ENCODE results near the gene IGHMBP2.

DNA sequence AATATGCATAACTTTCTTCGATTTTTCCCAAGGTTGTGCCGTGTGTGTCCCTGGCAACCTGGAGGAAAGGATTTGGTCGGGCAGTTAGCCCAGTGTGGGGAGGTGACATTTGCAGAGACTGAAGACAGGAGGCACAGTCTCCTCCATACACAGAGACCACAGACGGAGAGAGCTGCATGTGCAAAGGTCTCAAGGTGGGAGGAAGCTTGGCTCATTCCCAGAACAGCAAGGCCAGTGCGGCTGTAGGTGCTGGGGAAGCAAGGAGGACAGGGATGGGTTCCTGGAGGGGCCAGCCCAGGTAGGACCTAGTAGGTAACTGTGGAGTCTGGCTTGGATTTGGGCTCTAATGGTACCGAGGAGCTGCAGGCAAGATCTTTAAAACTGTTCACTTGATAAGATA, 41.3 kb upstream of the IGHMBP2 start:
- TF ChIP-seq, protein P1, sequence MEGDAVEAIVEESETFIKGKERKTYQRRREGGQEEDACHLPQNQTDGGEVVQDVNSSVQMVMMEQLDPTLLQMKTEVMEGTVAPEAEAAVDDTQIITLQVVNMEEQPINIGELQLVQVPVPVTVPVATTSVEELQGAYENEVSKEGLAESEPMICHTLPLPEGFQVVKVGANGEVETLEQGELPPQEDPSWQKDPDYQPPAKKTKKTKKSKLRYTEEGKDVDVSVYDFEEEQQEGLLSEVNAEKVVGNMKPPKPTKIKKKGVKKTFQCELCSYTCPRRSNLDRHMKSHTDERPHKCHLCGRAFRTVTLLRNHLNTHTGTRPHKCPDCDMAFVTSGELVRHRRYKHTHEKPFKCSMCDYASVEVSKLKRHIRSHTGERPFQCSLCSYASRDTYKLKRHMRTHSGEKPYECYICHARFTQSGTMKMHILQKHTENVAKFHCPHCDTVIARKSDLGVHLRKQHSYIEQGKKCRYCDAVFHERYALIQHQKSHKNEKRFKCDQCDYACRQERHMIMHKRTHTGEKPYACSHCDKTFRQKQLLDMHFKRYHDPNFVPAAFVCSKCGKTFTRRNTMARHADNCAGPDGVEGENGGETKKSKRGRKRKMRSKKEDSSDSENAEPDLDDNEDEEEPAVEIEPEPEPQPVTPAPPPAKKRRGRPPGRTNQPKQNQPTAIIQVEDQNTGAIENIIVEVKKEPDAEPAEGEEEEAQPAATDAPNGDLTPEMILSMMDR (IDR thresholded peaks at IDR 0.05; ENCODE audit: borderline replicate concordance, extremely low read depth, low read length, poor library complexity, severe bottlenecking), result no peak
- TF ChIP-seq EZH2 (IDR thresholded peaks at IDR 0.05; ENCODE audit: borderline replicate concordance, low read depth, low read length, severe bottlenecking), result no peak

Data from DND-41 (cell line).